ENCODE data around the gene CCDC12. TPM values are rescaled to one million over a fixed set of nuclear protein-coding genes. Genes with fewer than 3 reads are reported as not detected.

Gene CCDC12
- total and polyA plus RNA-seq, 9 of the 15 experiments (the other 6 are each of a cell fraction or from before 2014, with no cell fraction given), result 8.9 to 201 (median 86.9) TPM

DNA sequence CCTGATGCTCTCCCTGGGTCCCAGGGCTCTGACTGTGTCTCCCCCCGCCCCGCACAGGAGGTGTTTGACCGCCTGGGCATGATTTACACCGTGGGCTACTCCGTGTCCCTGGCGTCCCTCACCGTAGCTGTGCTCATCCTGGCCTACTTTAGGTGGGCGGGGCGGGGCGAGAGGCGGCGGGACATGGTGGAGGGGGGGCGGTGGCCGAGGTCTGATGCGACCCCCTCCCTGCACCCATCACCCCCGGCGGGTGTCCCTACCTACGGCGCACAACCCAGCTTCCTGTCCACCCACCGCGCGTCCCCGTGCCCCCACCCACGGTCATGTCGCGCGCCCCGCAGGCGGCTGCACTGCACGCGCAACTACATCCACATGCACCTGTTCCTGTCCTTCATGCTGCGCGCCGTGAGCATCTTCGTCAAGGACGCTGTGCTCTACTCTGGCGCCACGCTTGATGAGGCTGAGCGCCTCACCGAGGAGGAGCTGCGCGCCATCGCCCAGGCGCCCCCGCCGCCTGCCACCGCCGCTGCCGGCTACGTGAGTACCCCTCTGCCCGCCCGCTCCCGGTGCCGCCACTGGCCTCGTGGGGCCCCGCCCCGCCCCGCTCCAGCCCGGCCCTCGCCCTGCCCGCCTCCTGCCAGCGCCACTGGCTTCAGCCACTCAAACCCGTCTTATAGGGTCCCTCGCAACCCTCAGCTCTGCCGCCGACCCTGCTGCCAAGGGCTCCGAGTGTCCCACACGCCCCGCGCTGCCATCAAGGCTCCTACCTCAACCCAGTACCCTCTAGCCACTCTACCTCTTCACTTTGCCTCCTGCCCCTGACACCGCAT lies 78.0 kb downstream of the CCDC12 start:
- no peak overlapping the region for H3K4me2 ChIP-seq (ENCODE audit: insufficient read depth, low read length)
- ATAC-seq, result no peak
- no peak overlapping the region for H2AFZ ChIP-seq (ENCODE audit: low read depth, low read length)
- ChIA-PET CTCF (ENCODE audit: low intra/inter-chr PET ratio) (no interaction called here), POLR2A (no interaction called here)
- H3K4me1 ChIP-seq (replicated peaks in 1 of 2; ENCODE audit: control insufficient read depth in 2 of 2, insufficient read depth in 2 of 2, low read length in 2 of 2), result peaks cover 0 to 41% of the 10 kb centered on the region in 2 experiments; a peak in 3 of 5 replicates
- no peak for FAIRE-seq
- DNase-seq (ENCODE audit: extremely low read depth in 1 of 4, low spot score in 3 of 4), result no peak
- TF ChIP-seq NR2C2 (CRISPR knock-in tag; IDR thresholded peaks at IDR 0.05), result no peak
- 0 out of 2 replicates have a peak, but pooled peaks have one; percentile 1 for TF ChIP-seq NR2C2 (tag; IDR thresholded peaks at IDR 0.05)
- TF ChIP-seq, protein P1, sequence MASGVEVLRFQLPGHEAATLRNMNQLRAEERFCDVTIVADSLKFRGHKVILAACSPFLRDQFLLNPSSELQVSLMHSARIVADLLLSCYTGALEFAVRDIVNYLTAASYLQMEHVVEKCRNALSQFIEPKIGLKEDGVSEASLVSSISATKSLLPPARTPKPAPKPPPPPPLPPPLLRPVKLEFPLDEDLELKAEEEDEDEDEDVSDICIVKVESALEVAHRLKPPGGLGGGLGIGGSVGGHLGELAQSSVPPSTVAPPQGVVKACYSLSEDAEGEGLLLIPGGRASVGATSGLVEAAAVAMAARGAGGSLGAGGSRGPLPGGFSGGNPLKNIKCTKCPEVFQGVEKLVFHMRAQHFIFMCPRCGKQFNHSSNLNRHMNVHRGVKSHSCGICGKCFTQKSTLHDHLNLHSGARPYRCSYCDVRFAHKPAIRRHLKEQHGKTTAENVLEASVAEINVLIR (CRISPR knock-in tag; IDR thresholded peaks at IDR 0.05), result no peak
- TF ChIP-seq, protein P2, sequence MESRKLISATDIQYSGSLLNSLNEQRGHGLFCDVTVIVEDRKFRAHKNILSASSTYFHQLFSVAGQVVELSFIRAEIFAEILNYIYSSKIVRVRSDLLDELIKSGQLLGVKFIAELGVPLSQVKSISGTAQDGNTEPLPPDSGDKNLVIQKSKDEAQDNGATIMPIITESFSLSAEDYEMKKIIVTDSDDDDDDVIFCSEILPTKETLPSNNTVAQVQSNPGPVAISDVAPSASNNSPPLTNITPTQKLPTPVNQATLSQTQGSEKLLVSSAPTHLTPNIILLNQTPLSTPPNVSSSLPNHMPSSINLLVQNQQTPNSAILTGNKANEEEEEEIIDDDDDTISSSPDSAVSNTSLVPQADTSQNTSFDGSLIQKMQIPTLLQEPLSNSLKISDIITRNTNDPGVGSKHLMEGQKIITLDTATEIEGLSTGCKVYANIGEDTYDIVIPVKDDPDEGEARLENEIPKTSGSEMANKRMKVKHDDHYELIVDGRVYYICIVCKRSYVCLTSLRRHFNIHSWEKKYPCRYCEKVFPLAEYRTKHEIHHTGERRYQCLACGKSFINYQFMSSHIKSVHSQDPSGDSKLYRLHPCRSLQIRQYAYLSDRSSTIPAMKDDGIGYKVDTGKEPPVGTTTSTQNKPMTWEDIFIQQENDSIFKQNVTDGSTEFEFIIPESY (CRISPR knock-in tag; IDR thresholded peaks at IDR 0.05), result peak; percentile 60; the same call in 1 of the 2 replicates
- TF ChIP-seq STAT5A (IDR thresholded peaks at IDR 0.05; ENCODE audit: borderline replicate concordance, low read length), result no peak
- H3K27me3 ChIP-seq (ENCODE audit: control insufficient read depth in 2 of 2, insufficient read depth in 2 of 2, low read length in 2 of 2), result peaks cover 5 to 49% of the 10 kb centered on the region in 2 experiments; a peak in 3 of 5 replicates
- H4K20me1 ChIP-seq (replicated peaks; ENCODE audit: control insufficient read depth, insufficient read depth, low read length), result peaks cover 22% of the 10 kb centered on the region
- H3K79me2 ChIP-seq (ENCODE audit: control insufficient read depth, insufficient read depth, low read length), result no peaks in the 10 kb centered on the region
- intact Hi-C loops (cut with micrococcal nuclease) (loop anchor here (5.0 kb wide), 1 partner anchor 51 kb away; no protein-coding TSS in a partner anchor), in situ Hi-C loops (cut with MboI) (loop anchor here (5.0 kb wide), 1 partner anchor 181 kb away; the partner anchor contains the start of gene PRSS50)
- no peaks in the 10 kb centered on the region for H3K9me3 ChIP-seq (replicated peaks; ENCODE audit: control insufficient read depth, insufficient read depth, low read depth, low read length)
- no peaks in the 10 kb centered on the region for H3K9me1 ChIP-seq (ENCODE audit: control insufficient read depth, insufficient read depth, low read length)
- H3K27ac ChIP-seq (ENCODE audit: extremely low read depth, low read depth, low read length), result no peak overlapping the region
- 45% methylated on average over 54 of the region's 71 CpGs for WGBS (ENCODE audit: insufficient coverage, low coverage, missing lambda C conversion rate)
- H3K36me3 ChIP-seq (ENCODE audit: control insufficient read depth, insufficient read depth, low read length), result no peaks in the 10 kb centered on the region
- H3K4me3 ChIP-seq, result no peak overlapping the region
- no peak overlapping the region for H3K9ac ChIP-seq (ENCODE audit: insufficient read depth in 1 of 2, low read depth in 2 of 2, low read length in 2 of 2)
- no TSS peak for BruUV-seq (replicated peaks)
